Thyroid gland (tissue), 4 donors: ENCODE results near the gene CCDC9. TPM values are rescaled to one million over a fixed set of nuclear protein-coding genes. Genes with fewer than 3 reads are reported as not detected.

Experiments used
- DNase-seq, 2 donors: peaks; one replicate each; pipeline ENCODE4 v3.0.0-alpha.2; 2019
- H3K27ac ChIP-seq, 3 donors: fragments of 200-600 bp; sonication (generic); 1 replicate in 2 of 3; 2 replicates in 1 of 3; pipeline ENCODE4 v1.5.1; 2016 to 2019; ENCODE audit warnings: mild to moderate bottlenecking in 1 of 3, moderate library complexity in 1 of 3
- H3K27me3 ChIP-seq: fragments of 200-600 bp; sonication (generic); one replicate; pipeline ENCODE4 v1.5.1; 2019
- H3K36me3 ChIP-seq, 2 donors: fragments of 200-600 bp; sonication (generic); one replicate each; pipeline ENCODE4 v1.5.1; 2016 to 2019
- H3K4me1 ChIP-seq, 2 donors: fragments of 200-600 bp; sonication (generic); one replicate each; pipeline ENCODE4 v1.5.1; 2017 to 2019
- H3K4me3 ChIP-seq, 3 donors: fragments of 200-600 bp; sonication (generic); replicated peaks in 1 of 3; 1 replicate in 2 of 3; 2 replicates in 1 of 3; pipeline ENCODE4 v1.5.1; 2016; ENCODE audit warnings: mild to moderate bottlenecking in 1 of 3
- H3K9me3 ChIP-seq: fragments of 200-600 bp; sonication (generic); one replicate; pipeline ENCODE4 v1.5.1; 2017
- CTCF ChIP-seq, 6 experiments: fragments of 200-600 bp in 3 of 6; fragments of 450-650 bp in 3 of 6; sonication (generic) in 3 of 6; IDR thresholded peaks; one replicate each; pipeline ENCODE4 v1.5.1; 2016 to 2019; ENCODE audit warnings: antibody characterized with exemption in 6 of 6, mild to moderate bottlenecking in 2 of 6, inconsistent platforms in 1 of 6, moderate library complexity in 1 of 6
- POLR2A ChIP-seq, 2 donors: fragments of 450-650 bp; IDR thresholded peaks; one replicate each; pipeline ENCODE4 v1.6.1; 2017; ENCODE audit warnings: antibody characterized with exemption in 2 of 2, mild to moderate bottlenecking in 2 of 2, moderate library complexity in 1 of 2
- WGBS, 2 donors: methylation state at CpG; one replicate each; pipeline ENCODE4 v1.1.5; 2017; 5-methylcytosine and 5-hydroxymethylcytosine counted together
- intact Hi-C: fragments of 100-400 bp; cut with DNase I; formaldehyde crosslinking; loops from one replicate; pipeline ENCODE4 v1.15.1; 2023
- total RNA-seq, 4 donors: library from RNA; depleted of rRNA; stranded (reverse); fragments of >200 nt; gene quantifications; one replicate each; pipeline ENCODE4 v1.2.3, GENCODE V29; 2016

CCDC9 gene
- total RNA-seq, 4 donors from 2014 or later, result 16.1 to 21.9 (median 17.8) TPM

GRCh38 chr19:47256693-47257410 is 527 bp downstream of the CCDC9 start:
- H3K4me3 ChIP-seq, result peak overlapping the region in 2 of 3 donors; percentile 46 to 54
- H3K27me3 ChIP-seq, result no peaks in the 10 kb centered on the region
- TF ChIP-seq CTCF (IDR thresholded peaks at IDR 0.05), result no peak
- no peak for TF ChIP-seq POLR2A (IDR thresholded peaks at IDR 0.05)
- peaks cover 17 to 22% of the 10 kb centered on the region in 2 donors for H3K4me1 ChIP-seq
- 0 to 1% methylated on average over 20 to 32 of the region's 52 CpGs for WGBS, 2 donors
- DNase-seq, result peak; percentile 100
- peaks cover 27 to 31% of the 10 kb centered on the region in 2 donors for H3K36me3 ChIP-seq
- H3K9me3 ChIP-seq, result no peaks in the 10 kb centered on the region
- intact Hi-C loops, result loop anchor here (10.0 kb wide), 1 partner anchor 402 kb away; the partner anchor contains the start of gene AP2S1
- peak overlapping the region; percentile 93 to 94 (median 93) for H3K27ac ChIP-seq

- intact Hi-C loops, result loop anchor here (2.0 to 10.0 kb wide), 2 partner anchors 19 to 403 kb away; partner anchors contain the start of gene AP2S1
- H3K4me3 ChIP-seq, result peak overlapping the region in 2 of 3 donors; percentile 14 to 46
- 2 to 4% methylated on average over 25 to 27 of the region's 29 CpGs for WGBS, 2 donors
- peak overlapping the region; percentile 93 to 94 (median 93) for H3K27ac ChIP-seq
- no peak for TF ChIP-seq CTCF (IDR thresholded peaks at IDR 0.05)
- TF ChIP-seq POLR2A (IDR thresholded peaks at IDR 0.05), result peak in 1 of 2 donors; percentile 65
- peaks cover 17 to 22% of the 10 kb centered on the region in 2 donors for H3K4me1 ChIP-seq
- H3K36me3 ChIP-seq, result peaks cover 29 to 35% of the 10 kb centered on the region in 2 donors
- no peaks in the 10 kb centered on the region for H3K9me3 ChIP-seq
- H3K27me3 ChIP-seq, result no peaks in the 10 kb centered on the region
- DNase-seq, result peak in 1 of 2 donors; percentile 36
Observed at GRCh38 chr19:47257411-47258169, 1.3 kb downstream of the CCDC9 start.

- Histone ChIP-seq H3K27me3 (no peaks in the 10 kb centered on the region), H3K4me1 (peaks cover 17 to 22% of the 10 kb centered on the region in 2 donors), H3K4me3 (peak overlapping the region in 1 of 3 donors; percentile 46), H3K36me3 (peaks cover 30 to 38% of the 10 kb centered on the region in 2 donors), H3K9me3 (no peaks in the 10 kb centered on the region), H3K27ac (peak overlapping the region in 2 of 3 donors; percentile 93 to 94)
- WGBS, 2 donors, result 88 to 94% methylated on average over 9 of the region's 9 CpGs
- no peak for DNase-seq
- intact Hi-C loops, result loop anchor here (2.0 to 10.0 kb wide), 2 partner anchors 18 to 404 kb away; partner anchors contain the start of gene AP2S1
- TF ChIP-seq POLR2A (IDR thresholded peaks at IDR 0.05), result no peak
- TF ChIP-seq CTCF (IDR thresholded peaks at IDR 0.05), result no peak
Observed at GRCh38 chr19:47258434-47258833, 2.1 kb downstream of the CCDC9 start.

- TF ChIP-seq CTCF (IDR thresholded peaks at IDR 0.05) (no peak), POLR2A (IDR thresholded peaks at IDR 0.05) (no peak)
- intact Hi-C loops, result loop anchor here (2.0 to 10.0 kb wide), 2 partner anchors 18 to 404 kb away; partner anchors contain the start of gene AP2S1
- no peaks in the 10 kb centered on the region for H3K27me3 ChIP-seq
- H3K4me1 ChIP-seq, result peaks cover 17 to 22% of the 10 kb centered on the region in 2 donors
- no peaks in the 10 kb centered on the region for H3K9me3 ChIP-seq
- no peak overlapping the region for H3K4me3 ChIP-seq
- no peak for DNase-seq
- H3K27ac ChIP-seq, result peak overlapping the region in 1 of 3 donors; percentile 93
- H3K36me3 ChIP-seq, result peaks cover 31 to 38% of the 10 kb centered on the region in 2 donors
- whole genome bisulfite sequencing, 2 donors, result 92 to 94% methylated on average over 6 of the region's 6 CpGs
Observed at GRCh38 chr19:47258895-47259555, 2.7 kb downstream of the CCDC9 start.
